Breast epithelium (tissue), 4 donors: ENCODE measurements around the gene KCNK3. TPM values are rescaled to one million over a fixed set of nuclear protein-coding genes. Genes with fewer than 3 reads are reported as not detected.

Experiments used
- DNase-seq, 2 donors: peaks; one replicate each; pipeline ENCODE4 v3.0.0-alpha.2; 2019; ENCODE audit warnings: low spot score in 2 of 2
- H3K27ac ChIP-seq, 2 donors: fragments of 200-600 bp; sonication (generic) in 1 of 2; one replicate each; pipeline ENCODE4 v1.5.1; 2016 to 2019; ENCODE audit warnings: mild to moderate bottlenecking in 1 of 2
- H3K27me3 ChIP-seq, 2 donors: fragments of 200-600 bp; sonication (generic) in 1 of 2; one replicate each; pipeline versions ENCODE4 v1.5.1 to v1.6.0; 2017 to 2019; ENCODE audit warnings: control low read depth in 1 of 2, mild to moderate bottlenecking in 1 of 2
- H3K36me3 ChIP-seq: fragments of 200-600 bp; one replicate; pipeline ENCODE4 v1.5.1; 2019
- H3K4me1 ChIP-seq, 2 donors: fragments of 200-600 bp; sonication (generic); one replicate each; pipeline ENCODE4 v1.5.1; 2016 to 2019; ENCODE audit warnings: control low read depth in 1 of 2
- H3K4me3 ChIP-seq, 3 donors: fragments of 200-600 bp; sonication (generic); 1 replicate in 2 of 3; 2 replicates in 1 of 3; pipeline ENCODE4 v1.5.1; 2016 to 2019; ENCODE audit warnings: mild to moderate bottlenecking in 3 of 3, moderate library complexity in 2 of 3
- H3K9me3 ChIP-seq, 2 donors: fragments of 200-600 bp; sonication (generic) in 1 of 2; one replicate each; pipeline ENCODE4 v1.5.1; 2016 to 2019; ENCODE audit warnings: control low read depth in 1 of 2
- POLR2A ChIP-seq: fragments of 450-650 bp; IDR thresholded peaks from one replicate; pipeline ENCODE4 v1.6.1; 2016; ENCODE audit warnings: antibody characterized with exemption, mild to moderate bottlenecking, moderate library complexity
- POLR2AphosphoS5 ChIP-seq, 3 donors: sonication (generic); formaldehyde crosslinking; IDR thresholded peaks; one replicate each; pipeline ENCODE4 v1.6.1; 2017; ENCODE audit warnings: antibody characterized with exemption in 3 of 3
- intact Hi-C: fragments of 100-400 bp; cut with DNase I; formaldehyde crosslinking; loops from one replicate; pipeline ENCODE4 v1.15.1; 2023; ENCODE audit warnings: low total_unique reads
- total RNA-seq, 3 donors: library from RNA; depleted of rRNA; stranded (reverse); fragments of >200 nt; gene quantifications; one replicate each; pipeline ENCODE4 v1.1.0, GENCODE V29; 2016
- TF ChIP-seq, protein P1 (sequence below), 3 donors: fragments of 450-650 bp; IDR thresholded peaks; one replicate each; pipeline ENCODE4 v1.5.1; 2016 to 2017; ENCODE audit warnings: antibody characterized with exemption in 3 of 3, mild to moderate bottlenecking in 3 of 3, moderate library complexity in 3 of 3

Gene KCNK3
- total RNA-seq, 3 donors from 2014 or later = 0.59 to 2.3 (median 1.4) TPM

DNA sequence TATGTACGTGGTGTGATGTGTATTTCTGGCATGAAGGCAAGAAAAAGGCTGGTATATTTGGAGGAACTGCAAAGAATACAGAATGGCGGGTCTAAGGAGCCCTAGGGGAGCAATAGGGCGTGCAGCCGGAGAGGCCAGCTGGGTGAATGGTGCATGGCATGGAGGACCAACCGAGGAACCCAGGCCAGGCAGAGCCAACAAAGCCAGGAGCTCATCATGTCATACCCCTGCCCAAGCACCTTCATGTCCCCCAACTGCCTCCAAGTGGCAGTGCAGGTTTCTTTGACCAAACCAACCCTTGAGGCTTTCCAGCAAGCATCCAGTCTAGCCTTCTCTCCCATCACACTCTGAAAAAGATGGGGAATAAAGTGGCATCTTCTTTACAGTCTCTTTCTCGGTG, 8.9 kb upstream of the KCNK3 start:
- Histone ChIP-seq H3K4me1 (no peaks in the 10 kb centered on the region), H3K27ac (no peak overlapping the region), H3K4me3 (no peak overlapping the region), H3K36me3 (no peaks in the 10 kb centered on the region), H3K27me3 (no peaks in the 10 kb centered on the region), H3K9me3 (no peaks in the 10 kb centered on the region)
- DNase-seq = peak in 1 of 2 donors; percentile 12
- TF ChIP-seq POLR2A = no peak
- TF ChIP-seq, protein P1, sequence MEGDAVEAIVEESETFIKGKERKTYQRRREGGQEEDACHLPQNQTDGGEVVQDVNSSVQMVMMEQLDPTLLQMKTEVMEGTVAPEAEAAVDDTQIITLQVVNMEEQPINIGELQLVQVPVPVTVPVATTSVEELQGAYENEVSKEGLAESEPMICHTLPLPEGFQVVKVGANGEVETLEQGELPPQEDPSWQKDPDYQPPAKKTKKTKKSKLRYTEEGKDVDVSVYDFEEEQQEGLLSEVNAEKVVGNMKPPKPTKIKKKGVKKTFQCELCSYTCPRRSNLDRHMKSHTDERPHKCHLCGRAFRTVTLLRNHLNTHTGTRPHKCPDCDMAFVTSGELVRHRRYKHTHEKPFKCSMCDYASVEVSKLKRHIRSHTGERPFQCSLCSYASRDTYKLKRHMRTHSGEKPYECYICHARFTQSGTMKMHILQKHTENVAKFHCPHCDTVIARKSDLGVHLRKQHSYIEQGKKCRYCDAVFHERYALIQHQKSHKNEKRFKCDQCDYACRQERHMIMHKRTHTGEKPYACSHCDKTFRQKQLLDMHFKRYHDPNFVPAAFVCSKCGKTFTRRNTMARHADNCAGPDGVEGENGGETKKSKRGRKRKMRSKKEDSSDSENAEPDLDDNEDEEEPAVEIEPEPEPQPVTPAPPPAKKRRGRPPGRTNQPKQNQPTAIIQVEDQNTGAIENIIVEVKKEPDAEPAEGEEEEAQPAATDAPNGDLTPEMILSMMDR (IDR thresholded peaks at IDR 0.05) = no peak
- TF ChIP-seq POLR2AphosphoS5 (IDR thresholded peaks at IDR 0.05) = no peak
- intact Hi-C loops = no loop called here

DNA sequence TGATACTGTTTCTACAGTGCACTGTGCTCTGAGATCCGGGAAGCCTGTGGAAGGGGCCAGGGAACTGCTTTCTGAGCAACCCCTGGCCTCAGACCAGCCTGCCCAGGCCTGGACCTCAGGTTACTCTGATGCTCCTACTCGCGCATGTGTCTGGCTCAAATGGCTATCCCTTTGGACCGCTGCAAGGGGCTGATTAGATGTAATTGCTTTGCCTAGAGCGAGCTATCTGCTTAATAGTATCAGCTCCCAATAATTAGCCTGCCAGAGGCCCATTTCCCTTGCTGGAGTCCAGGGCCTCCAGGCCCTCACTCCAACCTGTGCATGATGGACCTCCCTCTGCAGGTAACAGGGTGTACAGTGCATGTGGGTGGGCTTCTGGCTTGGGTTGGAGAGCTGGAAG, 7.2 kb upstream of the KCNK3 start:
- Histone ChIP-seq H3K4me1 (no peaks in the 10 kb centered on the region), H3K27ac (no peak overlapping the region), H3K4me3 (no peak overlapping the region), H3K9me3 (no peaks in the 10 kb centered on the region), H3K27me3 (peaks cover 0 to 3% of the 10 kb centered on the region in 2 donors), H3K36me3 (no peaks in the 10 kb centered on the region)
- no peak for TF ChIP-seq POLR2A
- TF ChIP-seq POLR2AphosphoS5 (IDR thresholded peaks at IDR 0.05) = no peak
- TF ChIP-seq, protein P1 (IDR thresholded peaks at IDR 0.05) = no peak
- intact Hi-C loops = no loop called here
- DNase-seq = no peak

DNA sequence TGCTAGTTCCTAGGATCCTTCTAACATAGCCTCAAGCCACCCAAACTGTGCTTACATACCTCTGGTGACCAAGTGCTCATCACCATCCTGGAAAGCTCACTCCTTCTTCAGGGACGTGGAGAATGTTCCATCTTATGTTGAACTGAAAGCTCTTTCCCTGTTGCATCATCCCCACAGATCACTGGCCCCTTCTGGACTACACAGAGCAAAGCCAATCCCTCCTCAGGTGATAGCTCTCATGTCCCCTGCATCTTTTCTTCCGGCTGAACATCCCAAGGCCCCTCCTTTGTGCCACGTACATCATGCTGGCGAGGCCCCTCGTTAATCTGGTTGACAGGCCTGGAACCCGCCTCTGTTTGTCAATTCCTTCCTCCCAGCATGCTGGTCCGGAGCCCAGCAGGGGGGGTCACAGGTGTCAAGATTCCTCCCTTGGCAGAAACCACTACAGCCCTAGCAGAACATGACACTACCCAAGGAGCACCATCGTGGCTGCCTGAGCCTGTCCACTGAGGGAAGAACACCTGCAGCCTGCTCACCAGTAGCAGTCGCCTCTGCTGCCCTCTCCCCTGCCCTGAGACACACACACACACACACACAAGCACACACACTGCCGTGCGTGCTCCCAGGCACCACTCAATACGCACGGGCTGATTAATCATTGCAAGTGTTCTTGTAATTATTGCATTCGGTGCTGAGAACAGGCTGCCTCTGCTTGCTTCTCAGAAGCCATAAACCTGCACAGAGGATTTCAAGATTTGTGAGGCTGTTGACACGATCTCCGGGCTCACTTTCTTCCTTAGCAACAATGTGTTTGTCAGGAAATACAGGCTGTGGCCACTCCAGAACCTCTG, 6.3 kb upstream of the KCNK3 start:
- peaks cover 0 to 3% of the 10 kb centered on the region in 2 donors for H3K27me3 ChIP-seq
- H3K36me3 ChIP-seq = no peaks in the 10 kb centered on the region
- no peak for TF ChIP-seq POLR2AphosphoS5 (IDR thresholded peaks at IDR 0.05)
- TF ChIP-seq, protein P1 (IDR thresholded peaks at IDR 0.05) = no peak
- TF ChIP-seq POLR2A = no peak
- no peak for DNase-seq
- H3K4me1 ChIP-seq = no peaks in the 10 kb centered on the region
- no peaks in the 10 kb centered on the region for H3K9me3 ChIP-seq
- no peak overlapping the region for H3K4me3 ChIP-seq
- H3K27ac ChIP-seq = no peak overlapping the region
- intact Hi-C loops = no loop called here

DNA sequence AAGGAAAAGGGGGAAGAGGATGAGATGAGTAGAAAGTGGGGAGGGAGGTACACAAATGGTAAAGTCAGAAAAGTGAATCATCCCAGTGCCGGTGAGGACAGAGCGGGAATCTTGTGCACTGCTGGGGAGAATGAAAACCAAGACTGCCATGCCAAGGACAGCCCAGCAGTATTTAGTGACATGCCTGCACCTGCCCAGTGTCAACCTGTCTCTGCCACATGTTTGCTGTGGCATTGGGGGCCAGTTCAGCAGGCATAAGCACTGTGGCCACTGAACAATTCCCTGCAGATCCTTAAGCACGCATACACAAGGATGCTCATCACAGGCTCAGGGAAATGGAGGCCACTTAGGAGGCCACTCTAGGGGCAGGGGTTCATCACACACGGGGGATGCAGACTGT, 5.2 kb upstream of the KCNK3 start:
- TF ChIP-seq, protein P1 (IDR thresholded peaks at IDR 0.05) = no peak
- TF ChIP-seq POLR2A = no peak
- no peak for TF ChIP-seq POLR2AphosphoS5 (IDR thresholded peaks at IDR 0.05)
- H3K27me3 ChIP-seq = peaks cover 0 to 9% of the 10 kb centered on the region in 2 donors
- H3K4me1 ChIP-seq = no peaks in the 10 kb centered on the region
- H3K27ac ChIP-seq = no peak overlapping the region
- intact Hi-C loops = no loop called here
- no peak overlapping the region for H3K4me3 ChIP-seq
- H3K9me3 ChIP-seq = no peaks in the 10 kb centered on the region
- no peaks in the 10 kb centered on the region for H3K36me3 ChIP-seq
- DNase-seq = peak in 1 of 2 donors; percentile 46

DNA sequence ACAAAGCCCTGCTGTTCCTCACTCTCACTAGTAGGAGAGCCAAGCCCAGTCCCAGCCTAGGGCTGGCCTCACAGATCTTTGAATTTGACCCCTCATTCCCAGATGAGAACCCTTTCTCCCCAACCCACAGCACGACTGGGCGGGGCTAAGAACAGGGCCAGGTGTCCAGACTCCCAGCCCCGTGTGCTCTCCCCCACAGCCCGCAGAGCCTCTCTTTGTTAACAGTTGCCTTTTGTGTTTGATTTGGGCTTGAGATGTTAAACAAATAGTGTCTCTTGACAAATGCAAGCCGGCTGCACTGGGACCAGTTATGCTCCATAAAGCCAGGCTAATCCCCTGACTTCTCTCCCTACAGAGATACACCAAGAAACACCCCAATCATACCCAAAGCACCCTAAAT, 4.7 kb upstream of the KCNK3 start:
- Histone ChIP-seq H3K36me3 (no peaks in the 10 kb centered on the region), H3K9me3 (no peaks in the 10 kb centered on the region), H3K27ac (no peak overlapping the region), H3K27me3 (peaks cover 0 to 9% of the 10 kb centered on the region in 2 donors), H3K4me1 (peaks cover 0 to under 1% of the 10 kb centered on the region in 2 donors), H3K4me3 (no peak overlapping the region)
- no peak for DNase-seq
- TF ChIP-seq, protein P1 (IDR thresholded peaks at IDR 0.05) = no peak
- TF ChIP-seq POLR2A (no peak), POLR2AphosphoS5 (IDR thresholded peaks at IDR 0.05) (no peak)
- intact Hi-C loops = no loop called here
